Smooth muscle cell (in vitro differentiated cells): Measurements from ENCODE around the gene KCNAB1. TPM values are rescaled to one million over a fixed set of nuclear protein-coding genes. Genes with fewer than 3 reads are reported as not detected.

Experiments
- DNase-seq: peaks from one replicate; lab custom pipeline; 2025; ENCODE audit not compliant: unreplicated experiment; lab: John Stamatoyannopoulos, UW
- H2AFZ ChIP-seq: fragments of 200-600 bp; sonication (generic); 2 replicates; pipeline ENCODE4 v1.6.0; 2016; ENCODE audit warnings: antibody characterized with exemption, low read depth, mild to moderate bottlenecking
- H3F3A ChIP-seq: fragments of 200-600 bp; sonication (generic); 2 replicates; pipeline ENCODE4 v1.6.0; 2017; ENCODE audit warnings: antibody characterized with exemption, low read depth
- H3K27ac ChIP-seq: fragments of 200-600 bp; sonication (generic); 2 replicates; pipeline ENCODE4 v1.5.1; 2016; ENCODE audit warnings: low read depth, mild to moderate bottlenecking
- H3K27me3 ChIP-seq: fragments of 200-600 bp; sonication (generic); 2 replicates; pipeline ENCODE4 v1.6.1; 2016; ENCODE audit warnings: low read depth, mild to moderate bottlenecking
- H3K36me3 ChIP-seq: fragments of 200-600 bp; sonication (generic); 2 replicates; pipeline ENCODE4 v1.5.1; 2016; ENCODE audit warnings: low read depth
- H3K4me1 ChIP-seq: fragments of 200-600 bp; sonication (generic); 2 replicates; pipeline ENCODE4 v1.5.1; 2016; ENCODE audit warnings: low read depth
- H3K4me2 ChIP-seq: fragments of 200-600 bp; sonication (generic); 2 replicates; pipeline ENCODE4 v1.6.0; 2016; ENCODE audit warnings: mild to moderate bottlenecking
- H3K4me3 ChIP-seq: fragments of 200-600 bp; sonication (generic); 2 replicates; pipeline ENCODE4 v1.5.1; 2016; ENCODE audit warnings: mild to moderate bottlenecking
- H3K79me2 ChIP-seq: fragments of 200-600 bp; sonication (generic); 2 replicates; pipeline ENCODE4 v1.6.0; 2016; ENCODE audit warnings: low read depth, mild to moderate bottlenecking
- H3K9ac ChIP-seq: fragments of 200-600 bp; sonication (generic); 2 replicates; pipeline ENCODE4 v1.6.0; 2016; ENCODE audit warnings: low read depth
- H3K9me3 ChIP-seq: fragments of 200-600 bp; sonication (generic); replicated peaks from 2 replicates; pipeline ENCODE4 v1.5.1; 2016; ENCODE audit warnings: low read depth
- H4K20me1 ChIP-seq: fragments of 200-600 bp; sonication (generic); 2 replicates; pipeline ENCODE4 v1.6.0; 2016; ENCODE audit warnings: low read depth
- WGBS: methylation state at CpG from one replicate; pipeline ENCODE4 v1.1.7; 2016; ENCODE audit warnings: low lambda C conversion rate; 5-methylcytosine and 5-hydroxymethylcytosine counted together
- polyA plus RNA-seq: library from polyadenylated mRNA; unstranded; fragments of >200 nt; fragmentation: Nextera tagmentation; extraction: Ambion mirVana; gene quantifications from 2 replicates; pipeline ENCODE4 v1.2.1, GENCODE V29; 2016
- total RNA-seq: library from RNA; depleted of rRNA; stranded (reverse); fragments of >200 nt; gene quantifications from 2 replicates; pipeline ENCODE4 v1.2.3, GENCODE V29; 2014
- TF ChIP-seq, protein P1 (sequence below): fragments of 200-600 bp; sonication (generic); IDR thresholded peaks from 2 replicates; pipeline ENCODE4 v1.5.1; 2017; ENCODE audit warnings: borderline replicate concordance, mild to moderate bottlenecking, antibody characterized with exemption; ENCODE audit not compliant: insufficient read depth, poor library complexity, severe bottlenecking

KCNAB1 gene
- total and polyA plus RNA-seq, 2 experiments from 2014 or later, result 0.36 to 1.0 TPM

DNA sequence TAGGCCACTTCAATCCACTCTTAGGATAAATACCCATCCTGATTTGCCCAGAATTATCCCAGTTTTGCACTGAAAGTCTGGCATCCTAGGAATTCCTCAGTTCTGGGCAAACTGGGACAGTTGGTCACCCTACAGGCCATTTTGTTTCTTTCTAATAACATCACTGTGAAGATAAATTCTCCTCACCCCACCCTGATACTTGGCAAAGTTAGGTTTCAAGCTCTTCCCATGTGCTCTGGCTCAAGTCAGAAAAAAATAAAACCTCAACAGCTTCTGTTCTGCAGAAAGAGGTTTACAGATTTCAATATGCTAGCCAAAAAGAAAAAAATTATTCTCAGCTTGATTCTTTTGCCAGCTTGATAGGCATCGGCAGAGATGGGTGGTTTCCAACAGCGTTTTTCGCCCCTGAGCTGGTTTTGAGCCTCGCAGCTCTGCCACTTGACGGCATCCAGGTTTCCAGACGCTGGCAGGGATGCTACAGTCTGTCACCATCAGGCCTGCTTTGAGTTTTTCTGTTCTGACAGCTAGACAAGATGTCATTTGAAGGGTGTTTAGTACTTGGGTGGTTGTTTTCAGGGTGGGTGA is 263.2 kb downstream of the KCNAB1 start:
- no peaks in the 10 kb centered on the region for H3K79me2 ChIP-seq
- H4K20me1 ChIP-seq, result no peaks in the 10 kb centered on the region
- H3F3A ChIP-seq, result no peaks in the 10 kb centered on the region
- no peak overlapping the region for H3K4me2 ChIP-seq
- no peaks in the 10 kb centered on the region for H3K27me3 ChIP-seq
- TF ChIP-seq, protein P1, sequence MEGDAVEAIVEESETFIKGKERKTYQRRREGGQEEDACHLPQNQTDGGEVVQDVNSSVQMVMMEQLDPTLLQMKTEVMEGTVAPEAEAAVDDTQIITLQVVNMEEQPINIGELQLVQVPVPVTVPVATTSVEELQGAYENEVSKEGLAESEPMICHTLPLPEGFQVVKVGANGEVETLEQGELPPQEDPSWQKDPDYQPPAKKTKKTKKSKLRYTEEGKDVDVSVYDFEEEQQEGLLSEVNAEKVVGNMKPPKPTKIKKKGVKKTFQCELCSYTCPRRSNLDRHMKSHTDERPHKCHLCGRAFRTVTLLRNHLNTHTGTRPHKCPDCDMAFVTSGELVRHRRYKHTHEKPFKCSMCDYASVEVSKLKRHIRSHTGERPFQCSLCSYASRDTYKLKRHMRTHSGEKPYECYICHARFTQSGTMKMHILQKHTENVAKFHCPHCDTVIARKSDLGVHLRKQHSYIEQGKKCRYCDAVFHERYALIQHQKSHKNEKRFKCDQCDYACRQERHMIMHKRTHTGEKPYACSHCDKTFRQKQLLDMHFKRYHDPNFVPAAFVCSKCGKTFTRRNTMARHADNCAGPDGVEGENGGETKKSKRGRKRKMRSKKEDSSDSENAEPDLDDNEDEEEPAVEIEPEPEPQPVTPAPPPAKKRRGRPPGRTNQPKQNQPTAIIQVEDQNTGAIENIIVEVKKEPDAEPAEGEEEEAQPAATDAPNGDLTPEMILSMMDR, result no peak
- 82% methylated on average over 6 of the region's 6 CpGs for WGBS
- no peak overlapping the region for H2AFZ ChIP-seq
- no peak overlapping the region for H3K9ac ChIP-seq
- no peaks in the 10 kb centered on the region for H3K9me3 ChIP-seq
- H3K27ac ChIP-seq, result no peak overlapping the region
- no peaks in the 10 kb centered on the region for H3K36me3 ChIP-seq
- DNase-seq, result no peak
- no peaks in the 10 kb centered on the region for H3K4me1 ChIP-seq
- no peak overlapping the region for H3K4me3 ChIP-seq

DNA sequence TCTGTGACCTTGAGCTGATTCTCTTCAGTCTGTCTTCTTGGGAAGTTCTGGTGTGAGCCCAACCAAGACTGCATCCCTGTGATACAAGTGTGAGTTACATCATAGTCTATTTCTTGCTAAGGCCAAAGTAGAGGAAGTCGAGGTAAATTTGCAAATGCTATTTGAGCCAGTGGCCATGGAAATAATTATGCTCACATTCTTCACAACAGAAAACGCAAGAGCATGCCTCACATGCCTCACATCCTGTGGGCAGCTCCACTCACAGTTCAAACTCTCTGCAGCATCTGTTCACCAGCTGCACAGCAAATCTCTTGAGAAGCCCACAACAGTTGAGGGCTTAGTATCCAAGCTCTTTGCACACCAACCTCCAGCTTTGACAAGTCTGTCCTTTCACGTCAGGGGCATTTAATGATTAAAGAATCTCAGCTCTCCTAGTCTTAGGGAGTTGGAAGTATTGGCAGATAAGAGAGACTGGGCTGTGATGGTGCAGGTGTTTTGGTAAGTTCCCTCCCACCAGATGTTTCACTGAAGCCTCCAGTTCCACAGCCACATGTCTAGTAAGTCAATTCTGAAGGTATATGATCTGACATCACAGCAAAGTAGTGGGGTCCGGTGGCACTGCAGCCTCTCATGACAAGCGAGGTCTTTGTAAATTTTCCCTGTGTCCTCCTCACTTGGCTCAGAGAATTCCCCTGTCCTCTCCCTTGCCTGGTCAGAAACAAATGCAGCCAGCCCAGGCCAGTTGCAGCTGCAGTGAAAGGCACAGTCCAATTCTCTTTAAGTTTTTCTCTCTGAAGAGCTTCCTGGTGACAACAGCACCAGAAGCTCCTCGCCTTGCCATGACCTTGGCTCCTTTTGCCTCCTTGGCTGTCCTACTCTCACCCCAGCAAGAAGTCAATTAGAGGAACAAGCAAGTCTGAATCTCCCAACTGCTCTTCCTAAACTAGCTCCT is 268.4 kb downstream of the KCNAB1 start:
- 57% methylated on average over 6 of the region's 6 CpGs for WGBS
- H3K27ac ChIP-seq, result peak overlapping the region; percentile 44

DNA sequence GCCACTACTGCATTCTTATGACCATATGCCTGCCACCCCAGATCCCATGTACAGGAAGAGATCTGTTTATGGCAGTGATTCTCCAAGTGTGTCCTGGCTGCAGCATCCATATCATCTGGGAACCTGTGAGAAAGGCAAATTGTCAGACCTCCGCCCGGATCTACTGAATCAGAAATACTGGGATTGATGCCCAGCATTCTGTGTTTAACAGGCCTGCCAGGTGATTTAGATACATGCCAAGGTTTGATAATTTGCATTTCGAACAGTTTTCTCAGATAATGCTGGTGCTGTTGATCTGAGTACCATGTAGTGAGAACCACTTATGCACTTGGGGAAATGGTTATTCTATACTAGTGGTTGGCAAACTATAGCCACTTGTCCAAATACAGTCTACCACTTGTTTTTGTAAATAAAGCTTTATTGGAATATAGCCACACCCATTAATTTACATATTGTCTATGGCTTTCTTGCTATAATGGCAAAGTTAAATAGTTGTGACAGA is 269.1 kb downstream of the KCNAB1 start:
- H3K27me3 ChIP-seq, result no peaks in the 10 kb centered on the region
- no peaks in the 10 kb centered on the region for H3K79me2 ChIP-seq
- H3K4me2 ChIP-seq, result no peak overlapping the region
- no peaks in the 10 kb centered on the region for H4K20me1 ChIP-seq
- WGBS, result over 99% methylated on average over 3 of the region's 3 CpGs
- no peak overlapping the region for H2AFZ ChIP-seq
- no peak for DNase-seq
- no peaks in the 10 kb centered on the region for H3K4me1 ChIP-seq
- no peak overlapping the region for H3K9ac ChIP-seq
- no peaks in the 10 kb centered on the region for H3F3A ChIP-seq
- no peaks in the 10 kb centered on the region for H3K9me3 ChIP-seq
- H3K36me3 ChIP-seq, result no peaks in the 10 kb centered on the region
- TF ChIP-seq, protein P1, result no peak
- H3K4me3 ChIP-seq, result no peak overlapping the region
- no peak overlapping the region for H3K27ac ChIP-seq

More for the DNA sequence above, 268.4 kb downstream of the KCNAB1 start:
- H3K36me3 ChIP-seq, result no peaks in the 10 kb centered on the region
- H2AFZ ChIP-seq, result no peak overlapping the region
- DNase-seq, result no peak
- TF ChIP-seq, protein P1, result no peak
- no peaks in the 10 kb centered on the region for H3K79me2 ChIP-seq
- H3K4me2 ChIP-seq, result peak overlapping the region; percentile 10
- H3K9ac ChIP-seq, result no peak overlapping the region
- H3K4me1 ChIP-seq, result no peaks in the 10 kb centered on the region
- no peaks in the 10 kb centered on the region for H3F3A ChIP-seq
- no peaks in the 10 kb centered on the region for H4K20me1 ChIP-seq
- no peaks in the 10 kb centered on the region for H3K9me3 ChIP-seq
- no peaks in the 10 kb centered on the region for H3K27me3 ChIP-seq
- no peak overlapping the region for H3K4me3 ChIP-seq
